HepG2 (cell line): Measurements from ENCODE around the gene C9orf85. TPM values are rescaled to one million over a fixed set of nuclear protein-coding genes. Genes with fewer than 3 reads are reported as not detected.

Source experiments
- DBP ChIP-seq: sonication (generic); formaldehyde crosslinking; IDR thresholded peaks from 2 replicates; pipeline ENCODE4 v1.4.0; 2020; ENCODE audit warnings: missing genetic modification reagents; ENCODE audit errors: not compliant biosample characterization
- HBP1 ChIP-seq: IDR thresholded peaks from 2 replicates; pipeline ENCODE4 v1.6.1; 2016; ENCODE audit warnings: low read depth, control low read depth
- LCORL ChIP-seq, 2 experiments: fragments of 450-650 bp in 1 of 2; sonication (generic) in 1 of 2; formaldehyde crosslinking in 1 of 2; IDR thresholded peaks; 2 replicates each; pipeline versions ENCODE4 v1.5.0 to v1.6.1; 2017 to 2020; ENCODE audit warnings: antibody characterized with exemption in 1 of 2, missing genetic modification reagents in 1 of 2
- MED1 ChIP-seq: sonication (generic); formaldehyde crosslinking; IDR thresholded peaks from 2 replicates; pipeline ENCODE4 v1.4.0; 2020; ENCODE audit warnings: missing genetic modification reagents
- MYC ChIP-seq: sonication (generic); formaldehyde crosslinking; IDR thresholded peaks from 2 replicates; pipeline ENCODE4 v1.9.0; 2021; ENCODE audit warnings: missing genetic modification reagents, borderline replicate concordance
- NCOA1 ChIP-seq: sonication (generic); formaldehyde crosslinking; IDR thresholded peaks from 2 replicates; pipeline ENCODE4 v1.9.0; 2021; ENCODE audit warnings: missing genetic modification reagents
- SMAD9 ChIP-seq: sonication (generic); formaldehyde crosslinking; IDR thresholded peaks from 2 replicates; pipeline ENCODE4 v1.5.1; 2020; ENCODE audit warnings: mild to moderate bottlenecking, missing genetic modification reagents
- SMARCC2 ChIP-seq: fragments of 450-650 bp; IDR thresholded peaks from 2 replicates; pipeline ENCODE4 v1.6.1; 2017; ENCODE audit warnings: antibody characterized with exemption, mild to moderate bottlenecking
- SP5 ChIP-seq: IDR thresholded peaks from 2 replicates; pipeline ENCODE4 v1.6.1; 2016; ENCODE audit warnings: low read depth, borderline replicate concordance
- SRSF1 ChIP-seq: fragments of 200-400 bp; formaldehyde crosslinking; optimal IDR thresholded peaks from 2 replicates; pipeline ENCODE3; 2017; ENCODE audit warnings: mild to moderate bottlenecking, low read depth, low read length, moderate library complexity
- UBTF ChIP-seq: sonication (generic); formaldehyde crosslinking; IDR thresholded peaks from 2 replicates; pipeline ENCODE4 v1.4.0; 2020; ENCODE audit warnings: mild to moderate bottlenecking, missing genetic modification reagents
- ZFP62 ChIP-seq: sonication (generic); formaldehyde crosslinking; IDR thresholded peaks from 2 replicates; pipeline ENCODE4 v1.4.0; 2020; ENCODE audit warnings: missing genetic modification reagents
- ZNF180 ChIP-seq: sonication (generic); formaldehyde crosslinking; IDR thresholded peaks from 2 replicates; pipeline ENCODE4 v1.4.0; 2020; ENCODE audit warnings: low read depth, missing genetic modification reagents, borderline replicate concordance
- ZNF251 ChIP-seq: sonication (generic); formaldehyde crosslinking; IDR thresholded peaks from 2 replicates; pipeline ENCODE4 v1.9.0; 2021; ENCODE audit warnings: mild to moderate bottlenecking, missing genetic modification reagents
- ZNF383 ChIP-seq: sonication (generic); formaldehyde crosslinking; IDR thresholded peaks from 2 replicates; pipeline ENCODE4 v1.4.0; 2020; ENCODE audit warnings: missing genetic modification reagents, mild to moderate bottlenecking, borderline replicate concordance
- ZNF44 ChIP-seq: sonication (generic); formaldehyde crosslinking; IDR thresholded peaks from 2 replicates; pipeline ENCODE4 v1.5.1; 2020; ENCODE audit warnings: mild to moderate bottlenecking, missing genetic modification reagents
- ZNF503 ChIP-seq: sonication (generic); formaldehyde crosslinking; IDR thresholded peaks from 2 replicates; pipeline ENCODE4 v1.4.0; 2020; ENCODE audit warnings: missing genetic modification reagents
- ZNF644 ChIP-seq: IDR thresholded peaks from 2 replicates; pipeline ENCODE4 v1.6.1; 2016; ENCODE audit warnings: low read depth
- ZNF761 ChIP-seq: sonication (generic); formaldehyde crosslinking; conservative IDR thresholded peaks from 2 replicates; pipeline ENCODE4 v1.4.0; 2020; ENCODE audit warnings: mild to moderate bottlenecking, missing genetic modification reagents
- ZSCAN22 ChIP-seq: sonication (generic); formaldehyde crosslinking; IDR thresholded peaks from 2 replicates; pipeline ENCODE4 v1.4.0; 2020; ENCODE audit warnings: mild to moderate bottlenecking, missing genetic modification reagents
- polyA plus RNA-seq, 8 experiments: library from polyadenylated mRNA; depleted of rRNA in 3 of 8; stranded (reverse) in 7 of 8; unstranded in 1 of 8; fragments of >200 nt; fragmentation: Illumina TruSeq in 4 of 8; extraction: Trizol in 4 of 8; gene quantifications; 2 replicates each; pipeline versions ENCODE4 v1.2.1 to v1.2.3, GENCODE V29; 2011 to 2016; ENCODE audit warnings: low read depth in 4 of 8, missing spikeins in 1 of 8, mixed read lengths in 1 of 8; ENCODE audit not compliant: insufficient read depth in 1 of 8
- total RNA-seq, 5 experiments: library from RNA; depleted of rRNA; stranded (reverse); fragments of >200 nt; fragmentation: Illumina TruSeq; extraction: Trizol; gene quantifications; 2 replicates each; pipeline ENCODE4 v1.2.3, GENCODE V29; 2016; ENCODE audit warnings: low read depth in 1 of 5

The C9orf85 gene
- total and polyA plus RNA-seq, 2 of the 13 experiments (the other 11 are each of a cell fraction or from before 2014, with no cell fraction given): 9.9 to 13.9 TPM

- TF ChIP-seq ZNF644: no peak
- 0 out of 2 replicates have a peak, but pooled peaks have one; percentile 9 for TF ChIP-seq SP5 (CRISPR knock-in tag)
- TF ChIP-seq ZNF180 (CRISPR knock-in tag): no peak
- no peak for TF ChIP-seq ZFP62 (CRISPR knock-in tag)
- TF ChIP-seq SMAD9 (CRISPR knock-in tag): no peak
- no peak for TF ChIP-seq ZSCAN22 (CRISPR knock-in tag)
- no peak for TF ChIP-seq ZNF383 (CRISPR knock-in tag)
- TF ChIP-seq SRSF1: no peak
- TF ChIP-seq UBTF (CRISPR knock-in tag): no peak
- TF ChIP-seq DBP (CRISPR knock-in tag): no peak
- TF ChIP-seq MYC (CRISPR knock-in tag): no peak
- peak; percentile 20; the same call in 1 of the 2 replicates for TF ChIP-seq HBP1 (CRISPR knock-in tag)
- no peak for TF ChIP-seq ZNF251 (CRISPR knock-in tag)
- TF ChIP-seq LCORL (IDR thresholded peaks at IDR 0.05): no peak
- TF ChIP-seq LCORL (CRISPR knock-in tag; IDR thresholded peaks at IDR 0.05): 0 out of 2 replicates have a peak, but pooled peaks have one; percentile 44
- no peak for TF ChIP-seq MED1 (CRISPR knock-in tag)
- TF ChIP-seq ZNF761: no peak
- no peak for TF ChIP-seq ZNF44
- no peak for TF ChIP-seq SMARCC2
- no peak for TF ChIP-seq ZNF503
- 0 out of 2 replicates have a peak, but pooled peaks have one; percentile 42 for TF ChIP-seq NCOA1
Measured at GRCh38 chr9:71909887-71910649, 1.4 kb upstream of the C9orf85 start (continued).
